Body of pancreas (tissue), 4 donors: ENCODE measurements around the gene SGMS1. TPM values are rescaled to one million over a fixed set of nuclear protein-coding genes. Genes with fewer than 3 reads are reported as not detected.

Experiments used
- ATAC-seq: fragments of 150-250 bp; one replicate; pipeline ENCODE4 v1.9.1; 2016
- DNase-seq, 4 donors: peaks; one replicate each; pipeline ENCODE4 v3.0.0-alpha.2; 2019
- H3K27ac ChIP-seq, 4 donors: fragments of 200-600 bp; sonication (generic); 1 replicate in 3 of 4; 2 replicates in 1 of 4; pipeline versions ENCODE4 v1.5.1 to v1.6.1; 2016 to 2019; ENCODE audit warnings: mild to moderate bottlenecking in 1 of 4, mixed read lengths in 1 of 4, moderate library complexity in 1 of 4
- H3K27me3 ChIP-seq, 2 donors: fragments of 200-600 bp; sonication (generic); one replicate each; pipeline ENCODE4 v1.6.0; 2016; ENCODE audit warnings: mild to moderate bottlenecking in 1 of 2
- H3K36me3 ChIP-seq, 2 donors: fragments of 200-600 bp; sonication (generic); replicated peaks in 1 of 2; 2 replicates each; pipeline ENCODE4 v1.5.1; 2016; ENCODE audit warnings: low read depth in 2 of 2; ENCODE audit not compliant: insufficient read depth in 1 of 2
- H3K4me1 ChIP-seq: fragments of 200-600 bp; sonication (generic); one replicate; pipeline ENCODE4 v1.6.0; 2016
- H3K4me3 ChIP-seq, 2 donors: fragments of 200-600 bp; sonication (generic); 1 replicate in 1 of 2; 2 replicates in 1 of 2; pipeline ENCODE4 v1.5.1; 2016 to 2019
- H3K9me3 ChIP-seq, 3 donors: fragments of 200-600 bp; sonication (generic); 1 replicate in 2 of 3; 2 replicates in 1 of 3; pipeline ENCODE4 v1.5.1; 2016
- POLR2A ChIP-seq, 3 donors: fragments of 450-650 bp; IDR thresholded peaks; one replicate each; pipeline ENCODE4 v1.6.1; 2016; ENCODE audit warnings: antibody characterized with exemption in 3 of 3, mild to moderate bottlenecking in 2 of 3
- whole genome bisulfite sequencing, 2 donors: methylation state at CpG; one replicate each; pipeline ENCODE4 v1.1.5; 2017; 5-methylcytosine and 5-hydroxymethylcytosine counted together
- intact Hi-C: fragments of 100-400 bp; cut with DNase I; formaldehyde crosslinking; loops from one replicate; pipeline ENCODE4 v1.15.1; 2023
- total RNA-seq, 2 donors: library from RNA; depleted of rRNA; stranded (reverse); fragments of >200 nt; gene quantifications; one replicate each; pipeline ENCODE4 v1.1.0, GENCODE V29; 2016
- TF ChIP-seq, protein P1 (sequence below), 7 experiments: fragments of 450-650 bp in 4 of 7; fragments of 200-600 bp in 3 of 7; sonication (generic) in 3 of 7; IDR thresholded peaks; one replicate each; pipeline ENCODE4 v1.5.1; 2016 to 2019; ENCODE audit warnings: antibody characterized with exemption in 7 of 7

The SGMS1 gene
- total RNA-seq, 2 donors from 2014 or later, result 46.2 to 68.9 TPM

DNA sequence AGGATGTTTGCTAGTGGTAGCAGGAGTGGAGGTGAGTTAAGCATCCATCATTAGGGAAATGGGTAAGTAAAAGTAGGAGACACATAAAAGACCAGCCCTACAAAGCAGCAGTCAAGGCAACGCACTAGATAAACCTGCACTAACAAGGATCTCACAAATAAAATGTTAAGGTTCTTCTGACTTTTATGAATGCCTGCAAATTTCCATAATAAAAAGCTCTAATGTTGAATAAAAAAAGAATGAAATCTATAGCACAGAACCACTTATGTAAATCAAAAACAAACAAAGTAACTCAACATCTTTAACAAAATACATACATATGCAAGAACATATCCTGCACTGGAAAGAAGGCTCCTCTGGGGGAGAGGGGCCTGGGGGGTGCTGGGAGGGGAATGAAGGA lies 4.6 kb downstream of the SGMS1 start:
- DNase-seq, result no peak
- Histone ChIP-seq H3K27me3 (no peaks in the 10 kb centered on the region), H3K4me3 (no peak overlapping the region), H3K27ac (peak overlapping the region in 1 of 4 donors; percentile 21), H3K9me3 (no peaks in the 10 kb centered on the region), H3K36me3 (no peaks in the 10 kb centered on the region), H3K4me1 (peaks cover 57% of the 10 kb centered on the region)
- intact Hi-C loops, result loop anchor here (5.0 kb wide), 1 partner anchor 67 kb away; no protein-coding TSS in a partner anchor
- 42 to 61% methylated on average over 1 of the region's 1 CpG for WGBS, 2 donors
- ATAC-seq, result no peak
- TF ChIP-seq, protein P1, sequence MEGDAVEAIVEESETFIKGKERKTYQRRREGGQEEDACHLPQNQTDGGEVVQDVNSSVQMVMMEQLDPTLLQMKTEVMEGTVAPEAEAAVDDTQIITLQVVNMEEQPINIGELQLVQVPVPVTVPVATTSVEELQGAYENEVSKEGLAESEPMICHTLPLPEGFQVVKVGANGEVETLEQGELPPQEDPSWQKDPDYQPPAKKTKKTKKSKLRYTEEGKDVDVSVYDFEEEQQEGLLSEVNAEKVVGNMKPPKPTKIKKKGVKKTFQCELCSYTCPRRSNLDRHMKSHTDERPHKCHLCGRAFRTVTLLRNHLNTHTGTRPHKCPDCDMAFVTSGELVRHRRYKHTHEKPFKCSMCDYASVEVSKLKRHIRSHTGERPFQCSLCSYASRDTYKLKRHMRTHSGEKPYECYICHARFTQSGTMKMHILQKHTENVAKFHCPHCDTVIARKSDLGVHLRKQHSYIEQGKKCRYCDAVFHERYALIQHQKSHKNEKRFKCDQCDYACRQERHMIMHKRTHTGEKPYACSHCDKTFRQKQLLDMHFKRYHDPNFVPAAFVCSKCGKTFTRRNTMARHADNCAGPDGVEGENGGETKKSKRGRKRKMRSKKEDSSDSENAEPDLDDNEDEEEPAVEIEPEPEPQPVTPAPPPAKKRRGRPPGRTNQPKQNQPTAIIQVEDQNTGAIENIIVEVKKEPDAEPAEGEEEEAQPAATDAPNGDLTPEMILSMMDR (IDR thresholded peaks at IDR 0.05), result no peak
- no peak for TF ChIP-seq POLR2A (IDR thresholded peaks at IDR 0.05)

GRCh38 chr10:50618624-50619023 lies 5.1 kb downstream of the SGMS1 start:
- H3K9me3 ChIP-seq, result no peaks in the 10 kb centered on the region
- H3K27ac ChIP-seq, result no peak overlapping the region
- peaks cover 62% of the 10 kb centered on the region for H3K4me1 ChIP-seq
- H3K36me3 ChIP-seq, result no peaks in the 10 kb centered on the region
- DNase-seq (no peak), ATAC-seq (no peak)
- WGBS, 2 donors, result 39 to 44% methylated on average over 3 of the region's 3 CpGs
- H3K27me3 ChIP-seq, result no peaks in the 10 kb centered on the region
- TF ChIP-seq, protein P1 (IDR thresholded peaks at IDR 0.05), result no peak
- no peak for TF ChIP-seq POLR2A (IDR thresholded peaks at IDR 0.05)
- no peak overlapping the region for H3K4me3 ChIP-seq
- intact Hi-C loops, result loop anchor here (5.0 kb wide), 1 partner anchor 66 kb away; no protein-coding TSS in a partner anchor

GRCh38 chr10:50615658-50616057 lies 8.1 kb downstream of the SGMS1 start:
- Histone ChIP-seq H3K27ac (no peak overlapping the region), H3K4me1 (peaks cover 79% of the 10 kb centered on the region), H3K36me3 (no peaks in the 10 kb centered on the region), H3K9me3 (no peaks in the 10 kb centered on the region), H3K27me3 (no peaks in the 10 kb centered on the region), H3K4me3 (no peak overlapping the region)
- DNase-seq (no peak), ATAC-seq (no peak)
- intact Hi-C loops, result loop anchor here (5.0 kb wide), 1 partner anchor 63 kb away; no protein-coding TSS in a partner anchor
- 86 to 88% methylated on average over 2 of the region's 2 CpGs for WGBS, 2 donors
- TF ChIP-seq, protein P1 (IDR thresholded peaks at IDR 0.05), result no peak
- TF ChIP-seq POLR2A (IDR thresholded peaks at IDR 0.05), result no peak

DNA sequence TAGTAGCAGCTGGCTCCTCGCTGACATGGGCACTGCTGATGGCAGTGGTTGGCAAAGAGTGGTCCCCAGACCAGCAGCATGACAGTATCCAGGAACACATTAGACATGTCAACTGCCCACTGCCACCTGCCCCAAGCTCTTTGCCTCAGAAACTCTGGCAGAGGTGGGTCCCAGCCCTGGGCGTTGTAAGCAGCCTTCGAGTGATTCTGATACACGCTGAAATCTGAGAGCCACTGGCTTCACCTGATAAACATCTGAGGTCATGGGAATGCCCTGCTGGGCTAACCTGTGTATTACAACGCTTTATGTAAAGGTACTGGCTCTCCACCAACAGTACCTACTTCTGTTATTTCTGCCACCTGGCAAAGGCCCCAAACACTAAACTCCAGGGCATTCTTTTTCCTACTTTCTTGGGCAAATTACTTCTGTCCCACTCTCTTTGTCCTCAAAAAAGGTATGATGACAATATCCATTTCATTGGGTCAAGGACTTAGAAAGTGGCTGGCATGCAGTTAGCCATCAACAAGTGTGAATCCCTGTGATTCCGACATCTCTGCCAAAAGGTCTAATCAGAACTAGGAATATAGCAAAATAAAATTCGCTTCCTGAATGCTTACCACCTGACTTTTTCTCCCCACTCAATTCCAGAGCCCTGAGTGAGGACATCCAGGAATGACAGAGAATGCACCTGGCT lies 9.2 kb downstream of the SGMS1 start:
- DNase-seq, result peak; percentile 44 to 66 (median 54)
- Histone ChIP-seq H3K4me3 (no peak overlapping the region), H3K9me3 (no peaks in the 10 kb centered on the region), H3K36me3 (no peaks in the 10 kb centered on the region), H3K27ac (peak overlapping the region; percentile 32 to 67 (median 62)), H3K27me3 (no peaks in the 10 kb centered on the region), H3K4me1 (peaks cover 78% of the 10 kb centered on the region)
- peak; percentile 68 for ATAC-seq
- WGBS, 2 donors, result 30 to 45% methylated on average over 7 of the region's 7 CpGs
- intact Hi-C loops, result loop anchor here (5.0 kb wide), 1 partner anchor 62 kb away; no protein-coding TSS in a partner anchor
- TF ChIP-seq, protein P1 (IDR thresholded peaks at IDR 0.05), result peak in 5 of 7 experiments; percentile 16 to 57 (median 51)
- TF ChIP-seq POLR2A (IDR thresholded peaks at IDR 0.05), result no peak
